ENCODE results near the gene KRTAP25-1. TPM values are rescaled to one million over a fixed set of nuclear protein-coding genes. Genes with fewer than 3 reads are reported as not detected.

KRTAP25-1 gene
- polyA plus RNA-seq, 1 of the 3 experiments (the other 2 are of a cell fraction): not detected

Other genes starting within 250 kb of the KRTAP25-1 start
- gene CLDN17, start 122.7 kb downstream of the KRTAP25-1 start, polyA plus RNA-seq (2012; rRNA removed): not detected in 2 replicates
- not detected in 2 replicates for gene CLDN8, start 73.4 kb downstream of the KRTAP25-1 start, polyA plus RNA-seq (2012; rRNA removed)
- not detected in 2 replicates for gene KRTAP24-1, start 6.6 kb downstream of the KRTAP25-1 start, polyA plus RNA-seq (2012; rRNA removed)
- gene KRTAP26-1, start 30.8 kb upstream of the KRTAP25-1 start, polyA plus RNA-seq (2012; rRNA removed): not detected in 2 replicates
- gene KRTAP27-1, start 48.2 kb upstream of the KRTAP25-1 start, polyA plus RNA-seq (2012; rRNA removed): not detected in 2 replicates
- gene KRTAP23-1, start 59.1 kb upstream of the KRTAP25-1 start, polyA plus RNA-seq (2012; rRNA removed): not detected in 2 replicates
- not detected in 2 replicates for gene KRTAP13-2, start 82.8 kb upstream of the KRTAP25-1 start, polyA plus RNA-seq (2012; rRNA removed)
- not detected in 2 replicates for gene KRTAP13-1, start 106.5 kb upstream of the KRTAP25-1 start, polyA plus RNA-seq (2012; rRNA removed)
- not detected in 2 replicates for gene KRTAP13-3, start 136.4 kb upstream of the KRTAP25-1 start, polyA plus RNA-seq (2012; rRNA removed)
- gene KRTAP13-4, start 140.7 kb upstream of the KRTAP25-1 start, polyA plus RNA-seq (2012; rRNA removed): not detected in 2 replicates
- not detected in 2 replicates for gene KRTAP15-1, start 150.8 kb upstream of the KRTAP25-1 start, polyA plus RNA-seq (2012; rRNA removed)
- not detected in 2 replicates for gene KRTAP19-1, start 190.9 kb upstream of the KRTAP25-1 start, polyA plus RNA-seq (2012; rRNA removed)
- not detected in 2 replicates for gene KRTAP19-2, start 197.9 kb upstream of the KRTAP25-1 start, polyA plus RNA-seq (2012; rRNA removed)
- gene KRTAP19-3, start 202.5 kb upstream of the KRTAP25-1 start, polyA plus RNA-seq (2012; rRNA removed): not detected in 2 replicates
- gene KRTAP19-4, start 207.7 kb upstream of the KRTAP25-1 start, polyA plus RNA-seq (2012; rRNA removed): not detected in 2 replicates
- not detected in 2 replicates for gene KRTAP19-5, start 212.6 kb upstream of the KRTAP25-1 start, polyA plus RNA-seq (2012; rRNA removed)